GM12801 (cell line): ENCODE results near the gene TRIM29.

ENCODE experiments used
- TF ChIP-seq, protein P1 (sequence below): IDR thresholded peaks from one replicate; pipeline ENCODE4 v1.5.1; 2011; ENCODE audit warnings: control low read depth; ENCODE audit not compliant: insufficient read length; ENCODE audit errors: extremely low read depth

Gene TRIM29

GRCh38 chr11:120168960-120169681, 31.2 kb upstream of the TRIM29 start:
- TF ChIP-seq, protein P1, sequence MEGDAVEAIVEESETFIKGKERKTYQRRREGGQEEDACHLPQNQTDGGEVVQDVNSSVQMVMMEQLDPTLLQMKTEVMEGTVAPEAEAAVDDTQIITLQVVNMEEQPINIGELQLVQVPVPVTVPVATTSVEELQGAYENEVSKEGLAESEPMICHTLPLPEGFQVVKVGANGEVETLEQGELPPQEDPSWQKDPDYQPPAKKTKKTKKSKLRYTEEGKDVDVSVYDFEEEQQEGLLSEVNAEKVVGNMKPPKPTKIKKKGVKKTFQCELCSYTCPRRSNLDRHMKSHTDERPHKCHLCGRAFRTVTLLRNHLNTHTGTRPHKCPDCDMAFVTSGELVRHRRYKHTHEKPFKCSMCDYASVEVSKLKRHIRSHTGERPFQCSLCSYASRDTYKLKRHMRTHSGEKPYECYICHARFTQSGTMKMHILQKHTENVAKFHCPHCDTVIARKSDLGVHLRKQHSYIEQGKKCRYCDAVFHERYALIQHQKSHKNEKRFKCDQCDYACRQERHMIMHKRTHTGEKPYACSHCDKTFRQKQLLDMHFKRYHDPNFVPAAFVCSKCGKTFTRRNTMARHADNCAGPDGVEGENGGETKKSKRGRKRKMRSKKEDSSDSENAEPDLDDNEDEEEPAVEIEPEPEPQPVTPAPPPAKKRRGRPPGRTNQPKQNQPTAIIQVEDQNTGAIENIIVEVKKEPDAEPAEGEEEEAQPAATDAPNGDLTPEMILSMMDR: no peak

DNA sequence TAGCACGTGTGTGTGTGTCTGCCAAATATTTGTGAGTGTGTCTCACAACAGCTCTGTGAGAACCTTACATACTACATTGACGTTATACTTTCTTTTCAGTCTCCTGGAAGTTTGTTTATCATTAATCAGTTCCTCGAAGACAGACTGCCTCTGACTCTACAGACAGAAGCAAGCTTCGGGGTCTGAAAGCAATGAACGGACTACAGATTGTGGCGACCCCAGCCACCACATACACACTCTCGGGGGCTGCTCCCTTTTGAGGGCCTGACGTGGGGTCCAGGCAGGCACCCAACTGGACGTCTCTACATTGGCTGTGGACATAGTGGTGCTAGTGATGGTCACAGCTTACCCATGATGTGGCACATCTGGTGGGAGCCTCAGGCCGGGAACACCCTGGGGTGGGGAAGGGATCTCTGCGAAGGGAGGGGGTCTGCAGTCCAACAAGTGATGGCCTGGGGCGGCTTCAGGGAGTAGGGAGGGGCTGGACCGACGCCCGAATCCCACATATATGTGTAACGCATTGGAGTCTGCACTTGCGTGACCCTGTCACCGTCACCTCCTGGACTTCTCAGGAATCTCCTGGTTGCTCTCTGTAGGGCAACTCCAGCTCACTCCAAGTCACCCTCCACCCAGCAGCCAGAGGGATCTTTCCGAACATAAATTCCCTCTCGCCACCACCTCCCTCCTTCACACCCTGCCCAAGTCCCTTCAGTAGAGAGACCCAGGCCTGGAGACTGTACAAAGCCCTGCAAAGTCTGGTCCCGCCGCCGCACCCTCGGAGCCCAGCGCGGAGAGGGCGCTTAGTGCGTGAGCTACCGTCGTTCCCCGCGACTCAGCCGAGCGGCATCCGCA, 30.4 kb upstream of the TRIM29 start:
- TF ChIP-seq, protein P1: no peak

DNA sequence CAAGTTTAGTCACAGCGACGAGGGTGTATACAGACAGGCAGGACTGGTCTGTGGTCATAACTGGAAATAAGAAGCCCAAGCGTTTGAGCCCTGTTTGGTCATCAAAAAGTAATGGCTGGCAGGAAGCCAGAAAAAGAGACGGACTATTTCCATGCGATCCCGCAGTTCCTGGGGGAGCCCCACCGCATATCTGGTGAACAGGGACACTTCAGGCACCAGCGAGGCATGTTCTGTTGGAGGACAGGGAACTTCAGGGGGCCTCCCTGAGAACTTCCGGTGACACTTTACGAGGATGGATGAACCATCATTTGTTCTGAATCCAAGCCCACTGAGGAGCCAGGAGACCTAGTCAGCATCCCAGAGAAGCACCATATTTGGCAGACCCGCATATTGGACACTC, 29.7 kb upstream of the TRIM29 start:
- TF ChIP-seq, protein P1: no peak

DNA sequence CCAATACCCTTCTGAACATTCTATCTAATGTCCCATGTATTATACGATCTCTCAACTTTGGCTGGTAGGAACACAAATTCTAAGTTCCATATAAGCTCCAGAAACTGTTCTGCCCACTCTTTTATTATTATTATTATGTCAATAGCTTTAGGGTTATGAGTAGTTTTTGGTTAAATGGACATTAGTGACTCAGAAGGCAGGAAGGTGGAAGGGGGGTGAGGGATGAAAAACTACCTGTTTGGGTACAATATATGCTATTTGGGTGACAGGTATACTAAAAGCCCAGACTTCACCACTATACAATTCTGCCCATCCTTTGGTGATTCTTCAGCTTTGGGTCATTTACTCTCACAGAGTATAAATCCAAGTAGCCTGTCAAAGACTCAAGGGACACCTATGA, 22.5 kb upstream of the TRIM29 start:
- TF ChIP-seq, protein P1: no peak

- TF ChIP-seq, protein P1: no peak
Measured at GRCh38 chr11:120153221-120153620, 15.3 kb upstream of the TRIM29 start.

- TF ChIP-seq, protein P1: no peak
Measured at GRCh38 chr11:120151536-120151935, 13.6 kb upstream of the TRIM29 start.

DNA sequence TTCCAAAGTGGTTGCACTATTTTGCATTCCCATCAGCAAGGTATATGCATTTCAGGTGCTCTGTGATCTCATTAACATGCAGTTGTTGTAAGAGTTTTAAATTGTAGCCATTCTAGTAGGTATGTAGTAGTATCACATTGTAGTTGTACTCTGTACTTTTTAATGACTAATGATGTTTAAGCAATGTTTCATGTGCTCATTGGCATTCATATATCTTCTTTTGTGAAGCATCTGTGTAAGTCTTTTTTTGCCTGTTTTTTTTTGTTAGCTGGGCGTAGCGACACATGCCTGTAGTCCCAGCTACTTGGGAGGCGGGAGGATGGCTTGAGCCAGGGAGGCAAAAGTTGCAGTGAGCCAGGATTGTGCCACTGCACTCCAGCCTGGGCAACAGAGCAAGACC, 11.3 kb upstream of the TRIM29 start:
- TF ChIP-seq, protein P1: no peak
